22Rv1 (cell line): ENCODE results near the gene OSGEPL1.
"Not testable (repeated sequence)": the region's sequence is repeated elsewhere in the genome, so short reads cannot be mapped to it uniquely, and the experiment has no call there.

ENCODE experiments used
- ZFX ChIP-seq: fragments of 450-650 bp; IDR thresholded peaks from 2 replicates; pipeline ENCODE4 v1.6.1; 2017; ENCODE audit warnings: antibody characterized with exemption, borderline replicate concordance
- TF ChIP-seq, protein P1 (sequence below): fragments of 450-650 bp; IDR thresholded peaks from 2 replicates; pipeline ENCODE4 v1.5.1; 2017; ENCODE audit warnings: mild to moderate bottlenecking

DNA sequence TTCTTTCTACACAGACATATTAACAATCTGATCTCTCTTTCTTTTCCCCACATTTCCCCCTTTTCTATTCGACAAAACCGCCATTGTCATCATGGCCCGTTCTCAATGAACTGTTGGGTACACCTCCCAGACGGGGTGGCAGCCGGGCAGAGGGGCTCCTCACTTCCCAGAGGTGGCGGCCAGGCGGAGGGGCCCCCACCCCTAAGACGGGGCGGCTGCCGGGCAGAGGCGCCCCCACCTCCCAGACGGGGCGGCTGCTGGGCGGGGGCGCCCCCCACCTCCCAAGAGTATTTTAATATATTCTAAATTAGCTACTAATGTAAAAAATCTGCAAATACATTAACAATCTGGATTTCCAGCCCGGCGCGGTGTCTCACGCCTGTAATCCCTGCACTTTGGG lies 2.4 kb downstream of the OSGEPL1 start:
- TF ChIP-seq, protein P1, sequence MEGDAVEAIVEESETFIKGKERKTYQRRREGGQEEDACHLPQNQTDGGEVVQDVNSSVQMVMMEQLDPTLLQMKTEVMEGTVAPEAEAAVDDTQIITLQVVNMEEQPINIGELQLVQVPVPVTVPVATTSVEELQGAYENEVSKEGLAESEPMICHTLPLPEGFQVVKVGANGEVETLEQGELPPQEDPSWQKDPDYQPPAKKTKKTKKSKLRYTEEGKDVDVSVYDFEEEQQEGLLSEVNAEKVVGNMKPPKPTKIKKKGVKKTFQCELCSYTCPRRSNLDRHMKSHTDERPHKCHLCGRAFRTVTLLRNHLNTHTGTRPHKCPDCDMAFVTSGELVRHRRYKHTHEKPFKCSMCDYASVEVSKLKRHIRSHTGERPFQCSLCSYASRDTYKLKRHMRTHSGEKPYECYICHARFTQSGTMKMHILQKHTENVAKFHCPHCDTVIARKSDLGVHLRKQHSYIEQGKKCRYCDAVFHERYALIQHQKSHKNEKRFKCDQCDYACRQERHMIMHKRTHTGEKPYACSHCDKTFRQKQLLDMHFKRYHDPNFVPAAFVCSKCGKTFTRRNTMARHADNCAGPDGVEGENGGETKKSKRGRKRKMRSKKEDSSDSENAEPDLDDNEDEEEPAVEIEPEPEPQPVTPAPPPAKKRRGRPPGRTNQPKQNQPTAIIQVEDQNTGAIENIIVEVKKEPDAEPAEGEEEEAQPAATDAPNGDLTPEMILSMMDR = not testable (repeated sequence)
- not testable (repeated sequence) for TF ChIP-seq ZFX
